IMR-90 (cell line): ENCODE data around the gene ERCC1. TPM values are rescaled to one million over a fixed set of nuclear protein-coding genes. Genes with fewer than 3 reads are reported as not detected.

Experiments
- ATAC-seq: fragments of 200-7000 bp; cut with Tn5 transposase; 2 replicates; pipeline ENCODE4 v1.9.1; 2020; ENCODE audit warnings: low read depth, mild to moderate bottlenecking, moderate library complexity
- BruUV-seq: library from RNA; stranded (reverse); fragments of 400-500 nt; replicated peaks from 2 replicates; lab custom pipeline; 2021; lab: Mats Ljungman, UMichigan
- CTCF ChIA-PET: fragments of 300-600 bp; formaldehyde crosslinking; extraction: SDS; loops from one replicate; lab custom pipeline; 2021; ENCODE audit warnings: antibody characterized with exemption; lab: Yijun Ruan, JAX
- POLR2A ChIA-PET: fragments of 300-600 bp; sonication (Branson Sonifier 250); formaldehyde crosslinking; loops from one replicate; lab custom pipeline; 2022; ENCODE audit warnings: antibody characterized with exemption; ENCODE audit not compliant: unreplicated experiment; lab: Charles Lee
- DNase-seq: peaks from one replicate; pipeline ENCODE4 v3.0.0; 2013
- H2AFZ ChIP-seq: replicated peaks from 2 replicates; pipeline ENCODE3; 2013; ENCODE audit warnings: low read length, mild to moderate bottlenecking; ENCODE audit not compliant: poor library complexity
- H2AK5ac ChIP-seq: 2 replicates; pipeline ENCODE4 v1.6.1; 2013; ENCODE audit warnings: low read depth, low read length, inconsistent platforms
- H2AK9ac ChIP-seq: replicated peaks from 2 replicates; pipeline ENCODE3; 2013; ENCODE audit warnings: mild to moderate bottlenecking, low read depth, low read length, moderate library complexity; ENCODE audit not compliant: poor library complexity
- H2BK120ac ChIP-seq: 2 replicates; pipeline ENCODE4 v1.6.1; 2013; ENCODE audit warnings: low read depth, low read length, inconsistent platforms
- H2BK15ac ChIP-seq: 3 replicates; pipeline ENCODE4 v1.6.1; 2013; ENCODE audit warnings: low read depth, low read length, inconsistent platforms
- H2BK20ac ChIP-seq: 2 replicates; pipeline ENCODE4 v1.6.1; 2013; ENCODE audit warnings: low read depth, mild to moderate bottlenecking, inconsistent platforms, low read length, moderate library complexity
- H2BK5ac ChIP-seq: 2 replicates; pipeline ENCODE4 v1.6.1; 2013; ENCODE audit warnings: mild to moderate bottlenecking, low read depth, low read length, inconsistent platforms; ENCODE audit not compliant: poor library complexity, severe bottlenecking
- H3K14ac ChIP-seq: replicated peaks from 2 replicates; pipeline ENCODE4 v1.6.1; 2013; ENCODE audit warnings: low read depth, low read length, inconsistent platforms
- H3K18ac ChIP-seq: 2 replicates; pipeline ENCODE4 v1.6.1; 2013; ENCODE audit warnings: low read depth, low read length, control low read depth
- H3K23ac ChIP-seq: 2 replicates; pipeline ENCODE4 v1.6.1; 2013; ENCODE audit warnings: low read depth, low read length, inconsistent platforms
- H3K27ac ChIP-seq: 2 replicates; pipeline ENCODE4 v1.5.1; 2013; ENCODE audit warnings: mild to moderate bottlenecking, control low read depth, low read length; ENCODE audit not compliant: insufficient read depth
- H3K27me3 ChIP-seq: 2 replicates; pipeline ENCODE4 v1.6.1; 2013; ENCODE audit warnings: low read length; ENCODE audit not compliant: control insufficient read depth, insufficient read depth
- H3K36me3 ChIP-seq: 2 replicates; pipeline ENCODE4 v1.6.1; 2013; ENCODE audit warnings: low read length, mixed read lengths; ENCODE audit not compliant: control insufficient read depth, insufficient read depth
- H3K4ac ChIP-seq: 2 replicates; pipeline ENCODE4 v1.6.1; 2013; ENCODE audit warnings: low read depth, low read length, inconsistent platforms
- H3K4me1 ChIP-seq: 2 replicates; pipeline ENCODE4 v1.6.1; 2013; ENCODE audit warnings: low read length, mixed read lengths; ENCODE audit not compliant: control insufficient read depth, insufficient read depth
- H3K4me2 ChIP-seq: 2 replicates; pipeline ENCODE4 v1.6.1; 2013; ENCODE audit warnings: low read depth, mild to moderate bottlenecking, control low read depth, low read length, moderate library complexity
- H3K4me3 ChIP-seq: 2 replicates; pipeline ENCODE4 v1.5.1; 2013; ENCODE audit warnings: low read depth, mild to moderate bottlenecking, control low read depth, low read length, moderate library complexity; ENCODE audit not compliant: insufficient read depth
- H3K56ac ChIP-seq: 2 replicates; pipeline ENCODE4 v1.6.1; 2013; ENCODE audit warnings: low read length, inconsistent platforms; ENCODE audit not compliant: insufficient read depth; ENCODE audit errors: extremely low read depth
- H3K79me1 ChIP-seq, 2 experiments: 2 replicates each; pipeline ENCODE4 v1.6.1; 2013; ENCODE audit warnings: low read length in 2 of 2, inconsistent platforms in 1 of 2, low read depth in 1 of 2
- H3K9ac ChIP-seq: 2 replicates; pipeline ENCODE4 v1.6.1; 2013; ENCODE audit warnings: low read depth, low read length, control low read depth
- H3K9me1 ChIP-seq: 2 replicates; pipeline ENCODE4 v1.6.1; 2013; ENCODE audit warnings: low read length, inconsistent platforms; ENCODE audit not compliant: insufficient read depth
- H3K9me3 ChIP-seq: 2 replicates; pipeline ENCODE4 v1.6.1; 2013; ENCODE audit warnings: low read length; ENCODE audit not compliant: control insufficient read depth, insufficient read depth
- H4K20me1 ChIP-seq: 2 replicates; pipeline ENCODE4 v1.6.1; 2013; ENCODE audit warnings: low read length, inconsistent platforms; ENCODE audit not compliant: insufficient read depth
- H4K5ac ChIP-seq: 2 replicates; pipeline ENCODE4 v1.6.1; 2013; ENCODE audit warnings: mild to moderate bottlenecking, low read depth, low read length, control low read depth
- H4K8ac ChIP-seq, 2 experiments: 2 replicates each; pipeline ENCODE4 v1.6.1; 2013; ENCODE audit warnings: low read depth in 2 of 2, low read length in 2 of 2, control low read depth in 1 of 2, inconsistent platforms in 1 of 2
- H4K91ac ChIP-seq: 2 replicates; pipeline ENCODE4 v1.6.1; 2013; ENCODE audit warnings: low read depth, low read length, inconsistent platforms; ENCODE audit not compliant: insufficient read depth
- CHD1 ChIP-seq: IDR thresholded peaks from 2 replicates; pipeline ENCODE4 v1.6.1; 2012; ENCODE audit warnings: low read depth, low read length, improper control_type of control experiment
- CTCF ChIP-seq: conservative IDR thresholded peaks from 2 replicates; pipeline ENCODE4 v1.5.1; 2012; ENCODE audit warnings: mild to moderate bottlenecking, low read depth, low read length, improper control_type of control experiment
- FOS ChIP-seq: fragments of 150-350 bp; IDR thresholded peaks from 2 replicates; pipeline ENCODE4 v1.6.1; 2016; ENCODE audit warnings: low read depth, low read length
- MAFK ChIP-seq: IDR thresholded peaks from 2 replicates; pipeline ENCODE4 v1.6.1; 2012; ENCODE audit warnings: low read depth, low read length, improper control_type of control experiment
- NFE2L2 ChIP-seq: fragments of 150-350 bp; IDR thresholded peaks from 2 replicates; pipeline ENCODE4 v1.6.1; 2016; ENCODE audit warnings: low read depth, mild to moderate bottlenecking, low read length
- RCOR1 ChIP-seq: IDR thresholded peaks from 2 replicates; pipeline ENCODE4 v1.6.1; 2012; ENCODE audit warnings: mild to moderate bottlenecking, low read length, improper control_type of control experiment; ENCODE audit not compliant: insufficient replicate concordance
- SMC3 ChIP-seq: fragments of 150-350 bp; IDR thresholded peaks from 2 replicates; pipeline ENCODE4 v1.6.1; 2016; ENCODE audit warnings: low read depth, mild to moderate bottlenecking, antibody characterized with exemption, low read length, moderate library complexity
- WGBS, 2 experiments: methylation state at CpG; one replicate each; pipeline versions ENCODE4 v1.1.5 to v1.1.7; 2013; ENCODE audit warnings: missing lambda C conversion rate in 2 of 2; ENCODE audit not compliant: insufficient read length in 1 of 2; ENCODE audit errors: extremely low coverage in 2 of 2; 5-methylcytosine and 5-hydroxymethylcytosine counted together
- dilution Hi-C: fragments of 300-500 bp; cut with HindIII; formaldehyde crosslinking; loops from one replicate; pipeline ENCODE4 v1.14.3; 2018; ENCODE audit warnings: low sequenced_read_pairs; ENCODE audit not compliant: unreplicated experiment
- in situ Hi-C: fragments of 300-500 bp; cut with MboI; formaldehyde crosslinking; loops from 3 replicates; pipeline ENCODE4 v1.14.3; 2019; ENCODE audit warnings: low sequenced_read_pairs, inconsistent platforms, mixed read lengths
- intact Hi-C: fragments of 100-400 bp; cut with micrococcal nuclease; formaldehyde crosslinking; loops from 2 replicates; pipeline ENCODE4 v1.10.0; 2022
- polyA plus RNA-seq, 3 experiments: library from polyadenylated mRNA; depleted of rRNA; stranded (reverse); fragments of >200 nt; gene quantifications; 2 replicates each; pipeline ENCODE4 v1.2.3, GENCODE V29; 2012; ENCODE audit warnings: low replicate concordance in 1 of 3
- total RNA-seq: library from RNA; depleted of rRNA; stranded (reverse); fragments of >200 nt; gene quantifications from 2 replicates; pipeline ENCODE4 v1.2.3, GENCODE V29; 2012

The ERCC1 gene
- total and polyA plus RNA-seq, 2 of the 4 experiments (the other 2 are of a cell fraction), result 84.2 to 132 TPM

GRCh38 chr19:45448425-45448756 lies 24.7 kb upstream of the ERCC1 start:
- CTCF ChIA-PET, result interaction anchor here (0.5 to 1.5 kb wide), 3 partner anchors 9 to 197 kb away, joined by 3 to 7 read pairs (median 4); no protein-coding TSS in a partner anchor
- no CpG with 5 or more reads among the region's 3 CpGs for WGBS, 2 experiments
- POLR2A ChIA-PET, result no interaction called here
- Histone ChIP-seq H2BK20ac (no peak overlapping the region), H3K18ac (no peak overlapping the region), H3K4ac (no peak overlapping the region), H2BK5ac (no peak overlapping the region), H3K4me1 (peaks cover 10% of the 10 kb centered on the region), H3K23ac (no peak overlapping the region), H2AFZ (no peak overlapping the region), H3K14ac (no peak overlapping the region), H4K5ac (no peak overlapping the region), H2BK15ac (no peak overlapping the region), H2BK120ac (no peak overlapping the region), H2AK9ac (no peak overlapping the region), H3K9ac (no peak overlapping the region), H3K9me3 (no peaks in the 10 kb centered on the region), H3K4me2 (no peak overlapping the region), H4K20me1 (no peaks in the 10 kb centered on the region), H4K91ac (no peak overlapping the region), H3K4me3 (no peak overlapping the region), H3K27ac (no peak overlapping the region), H4K8ac (no peak overlapping the region), H3K36me3 (no peaks in the 10 kb centered on the region), H3K56ac (no peak overlapping the region), H3K79me1 (peaks cover 0 to 28% of the 10 kb centered on the region in 2 experiments; a peak in 1 of 4 replicates), H3K9me1 (peaks cover 7% of the 10 kb centered on the region; the same call in 1 of the 2 replicates), H3K27me3 (no peaks in the 10 kb centered on the region), H2AK5ac (no peak overlapping the region)
- in situ Hi-C loops, result no loop called here
- TF ChIP-seq SMC3 (no peak), CHD1 (no peak), RCOR1 (no peak), FOS (no peak), CTCF (no peak), MAFK (no peak), NFE2L2 (no peak)
- no TSS peak for BruUV-seq
- intact Hi-C loops, result no loop called here
- DNase-seq (no peak), ATAC-seq (no peak)
- dilution Hi-C loops, result no loop called here
